ENCODE results near the gene STOM.

STOM gene

DNA sequence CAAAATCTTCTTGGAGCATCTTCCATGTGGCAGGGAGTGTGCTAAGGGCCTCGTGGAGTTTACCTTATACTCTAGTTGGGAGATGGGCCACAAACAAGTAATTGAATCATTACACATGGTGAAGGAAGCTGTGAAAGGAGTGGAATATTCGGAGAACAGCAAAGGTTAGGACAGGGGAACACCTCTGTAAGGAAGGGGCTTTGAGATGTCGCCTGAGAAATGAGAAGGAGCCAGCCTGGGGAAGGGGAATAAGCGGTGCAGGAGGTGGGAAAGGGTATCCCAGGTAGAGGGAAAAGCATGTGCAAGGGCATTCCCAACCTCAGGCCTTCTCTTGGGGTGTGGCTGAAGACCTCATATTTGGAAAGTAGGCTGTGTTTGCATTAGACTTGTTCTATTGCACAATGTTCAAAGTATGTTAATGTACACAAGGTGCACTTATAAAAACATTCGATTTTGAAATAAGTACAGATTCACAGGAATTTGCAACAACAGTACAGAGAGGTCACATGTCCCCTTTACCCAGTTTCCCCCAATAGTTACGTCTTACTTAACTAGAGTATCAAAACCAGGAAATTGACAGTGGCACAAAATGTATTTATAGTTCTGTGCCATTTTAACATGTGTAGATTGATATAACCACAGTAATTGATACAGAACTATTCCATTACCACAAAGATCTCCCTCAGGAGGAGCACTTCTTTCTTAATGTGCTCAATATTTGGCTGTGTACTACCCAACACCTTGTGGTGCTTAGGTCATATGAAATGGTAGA lies 2.4 kb upstream of the STOM start:
- no peak overlapping the region for H3K4me3 ChIP-seq

DNA sequence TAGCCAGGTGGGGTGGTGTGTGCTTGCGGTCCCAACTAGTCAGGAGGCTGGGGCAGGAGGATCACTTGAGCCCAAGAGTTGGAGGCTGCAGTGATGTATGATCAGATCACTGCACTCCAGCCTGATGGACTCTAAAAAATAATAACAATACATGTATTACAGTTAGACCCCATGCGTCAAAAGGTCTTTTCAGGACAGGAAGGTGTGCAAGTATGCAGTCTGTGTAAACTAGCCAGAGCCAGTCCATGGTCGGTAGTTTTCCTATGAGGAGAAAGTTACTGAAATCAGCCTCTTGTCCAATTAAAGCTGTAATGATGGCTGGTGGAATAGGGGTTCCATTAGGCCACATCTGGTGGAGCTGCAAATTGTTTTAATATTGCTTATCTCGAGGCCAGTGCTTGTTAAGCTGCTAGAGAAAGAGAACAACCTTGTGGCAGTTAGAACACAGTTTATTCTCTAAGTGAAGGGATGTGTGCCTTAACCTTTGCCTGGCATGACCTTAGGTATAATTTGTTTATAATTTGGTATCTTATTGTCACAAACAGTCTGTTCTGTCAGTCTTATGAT lies 1.5 kb upstream of the STOM start:
- peak overlapping the region in 19 of 21 experiments; percentile 17 to 96 (median 77) for H3K27ac ChIP-seq
- no peak overlapping the region for H3K4me3 ChIP-seq

More for the DNA sequence above, 2.4 kb upstream of the STOM start:
- peak overlapping the region in 20 of 21 experiments; percentile 17 to 96 (median 72) for H3K27ac ChIP-seq

DNA sequence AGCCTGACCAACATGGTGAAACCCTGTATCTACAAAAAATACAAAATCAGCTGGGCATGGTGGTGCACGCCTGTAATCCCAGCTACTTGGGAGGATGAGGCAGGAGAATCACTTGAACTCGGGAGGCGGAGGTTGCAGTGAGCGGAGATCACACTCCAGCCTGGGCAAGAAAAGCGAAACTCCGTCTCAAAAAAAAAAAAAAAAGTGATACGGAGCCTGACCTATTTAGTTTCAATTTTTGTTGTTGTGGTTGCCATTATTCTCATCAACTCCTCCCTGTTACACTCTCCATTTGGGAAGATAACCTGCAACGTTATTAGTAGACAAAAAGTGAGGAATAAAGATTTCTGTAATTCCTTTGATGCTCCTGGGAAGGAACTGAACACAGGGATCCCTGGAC lies 1.3 kb downstream of the STOM start:
- Histone ChIP-seq H3K27ac (peak overlapping the region in 20 of 21 experiments; percentile 76 to 99 (median 92)), H3K4me3 (peak overlapping the region; percentile 63 to 89 (median 70))

DNA sequence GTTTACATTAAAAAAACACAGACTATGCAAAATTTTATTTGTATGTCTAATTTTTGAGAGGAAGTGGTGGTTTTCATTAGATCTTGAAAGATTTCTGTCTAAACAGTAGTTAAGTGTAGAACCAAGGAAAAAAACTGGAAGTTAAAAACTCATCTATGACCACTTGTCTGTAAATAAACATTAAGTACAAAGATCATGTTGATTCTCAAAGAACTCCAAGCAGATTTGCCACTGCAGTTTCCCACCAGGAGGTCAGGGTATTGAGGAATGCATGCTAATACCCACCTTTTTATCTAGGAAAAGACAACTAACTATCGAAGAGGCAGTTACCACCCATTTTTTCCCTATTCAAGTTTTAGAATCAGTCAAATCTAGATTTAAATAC lies 1.9 kb downstream of the STOM start:
- H3K27ac ChIP-seq = peak overlapping the region in 18 of 21 experiments; percentile 30 to 99 (median 93)
- H3K4me3 ChIP-seq = peak overlapping the region; percentile 63 to 89 (median 70)

DNA sequence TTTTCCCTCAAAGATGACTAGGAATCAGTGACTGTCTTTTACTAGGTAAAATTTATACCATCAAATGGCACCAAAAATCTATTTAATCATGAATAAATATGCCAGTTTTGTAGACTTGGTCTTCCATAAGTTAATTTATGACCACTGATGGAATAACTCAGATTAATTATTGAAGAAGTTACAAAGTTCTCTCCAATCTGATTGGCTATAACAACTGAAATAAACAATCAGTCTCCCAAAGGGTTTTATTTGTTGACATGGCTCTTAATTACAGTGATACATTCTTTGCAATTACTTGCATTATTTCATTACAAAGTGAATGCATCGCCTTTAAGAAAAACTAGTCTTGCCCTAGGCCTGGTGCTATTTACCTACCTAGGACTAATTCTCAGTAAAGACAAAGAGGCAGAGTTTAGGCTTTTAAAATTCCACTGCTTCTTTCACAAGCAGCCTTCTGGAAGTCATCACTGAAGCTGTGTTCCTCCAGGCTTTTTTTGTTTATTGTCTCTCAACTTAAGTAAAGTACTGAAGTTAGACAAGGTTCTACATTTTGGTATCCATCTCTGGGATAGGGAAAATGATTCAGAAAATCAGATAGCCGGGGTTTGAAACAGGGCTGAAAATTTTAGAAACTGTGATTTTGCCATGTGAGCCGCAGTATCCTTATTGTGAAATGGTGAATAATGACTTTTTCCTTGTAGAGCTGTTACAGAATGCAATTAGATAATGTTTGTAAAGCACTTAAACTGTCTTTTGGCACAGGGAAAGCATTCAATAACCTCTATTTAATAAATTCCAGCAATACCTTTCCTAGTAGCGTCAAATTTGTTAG lies 2.5 kb downstream of the STOM start:
- peak overlapping the region in 18 of 21 experiments; percentile 30 to 99 (median 92) for H3K27ac ChIP-seq
- peak overlapping the region in 6 of 7 experiments; percentile 68 to 89 (median 71) for H3K4me3 ChIP-seq

DNA sequence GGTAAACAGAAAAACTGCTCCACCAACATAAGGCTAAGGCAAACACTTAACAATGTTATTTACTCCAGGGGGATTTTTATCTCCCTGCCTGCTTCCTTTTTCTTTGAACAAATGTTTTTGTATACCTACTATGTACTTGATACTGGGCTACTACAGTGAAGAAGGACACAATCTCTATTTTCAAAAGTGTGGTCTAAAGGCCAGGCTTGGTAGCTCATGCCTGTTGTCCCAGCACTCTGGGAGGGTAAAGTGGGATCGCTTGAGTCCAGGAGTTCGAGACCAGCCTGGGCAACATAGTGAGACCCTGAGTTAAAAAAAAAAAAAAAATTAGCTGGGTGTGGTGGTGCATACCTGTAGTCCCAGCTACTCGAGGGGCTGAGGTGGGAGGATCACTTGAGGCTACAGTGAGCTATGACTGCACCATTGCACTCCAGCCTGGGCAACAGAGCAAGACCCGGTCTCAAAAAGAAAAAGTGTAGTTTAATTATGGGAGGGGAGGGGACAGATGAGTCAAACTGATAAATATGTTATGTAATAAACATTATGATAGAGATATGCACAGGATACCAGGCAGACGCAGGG lies 3.3 kb downstream of the STOM start:
- peak overlapping the region in 11 of 21 experiments; percentile 4 to 97 (median 92) for H3K27ac ChIP-seq
- peak overlapping the region in 1 of 7 experiments; percentile 72 for H3K4me3 ChIP-seq

DNA sequence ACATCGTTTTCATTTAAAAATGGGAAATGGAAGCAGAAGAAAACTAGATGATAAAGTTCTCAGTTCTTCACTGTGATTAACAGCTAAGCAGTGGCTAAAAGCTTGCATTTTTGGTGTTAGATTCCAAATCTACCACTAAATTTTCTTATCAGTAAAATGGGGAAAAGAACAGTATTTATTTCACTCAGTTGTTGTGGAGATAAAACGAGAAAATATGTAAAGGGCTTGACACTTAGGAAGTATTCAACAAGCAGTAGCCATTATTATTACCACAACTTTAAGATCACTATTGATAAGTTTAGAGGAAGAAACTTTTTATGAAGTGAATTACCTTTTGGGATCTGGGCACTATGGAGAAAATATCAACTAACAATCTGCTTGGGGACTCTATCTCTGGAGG lies 4.5 kb downstream of the STOM start:
- H3K27ac ChIP-seq = peak overlapping the region in 12 of 21 experiments; percentile 4 to 97 (median 66)
- no peak overlapping the region for H3K4me3 ChIP-seq

DNA sequence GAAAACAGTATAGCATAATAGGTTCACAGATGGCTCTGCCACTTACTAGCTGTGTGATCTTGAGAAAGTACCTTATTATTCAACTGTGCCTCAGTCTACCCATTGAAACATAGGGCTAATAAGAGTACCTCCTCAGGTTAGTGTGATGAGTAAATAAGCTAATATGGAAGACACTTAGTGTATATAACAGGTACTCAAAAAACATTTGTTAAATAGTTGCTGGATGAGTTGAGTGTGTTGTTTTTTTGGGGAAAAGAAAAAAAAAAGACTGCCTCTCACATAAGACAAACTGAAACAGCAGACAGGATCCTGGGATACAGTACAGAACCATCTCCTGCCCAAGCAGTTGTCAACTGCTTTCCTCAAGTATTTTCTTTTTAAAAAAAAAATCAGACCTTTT lies 5.2 kb downstream of the STOM start:
- no peak overlapping the region for H3K4me3 ChIP-seq

DNA sequence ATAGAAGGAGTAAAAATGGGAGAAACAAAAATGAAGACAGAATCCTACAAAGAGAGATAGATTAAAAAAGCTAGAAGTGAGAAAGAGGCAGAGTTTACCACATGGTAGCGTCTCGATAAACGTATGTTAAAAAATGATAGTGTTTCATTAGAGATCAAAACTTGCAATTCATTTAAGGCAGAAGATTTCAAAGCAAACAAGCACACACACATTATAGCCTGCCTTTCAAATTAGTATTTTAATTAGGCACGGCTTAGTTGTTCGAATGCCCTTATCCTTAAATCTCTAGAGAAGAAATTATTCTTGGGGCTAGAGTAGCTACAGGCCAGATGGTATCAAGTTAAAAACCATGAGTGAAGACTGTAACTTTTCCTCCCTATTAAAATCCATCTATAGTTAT lies 6.0 kb downstream of the STOM start:
- peak overlapping the region in 20 of 21 experiments; percentile 9 to 97 (median 68) for H3K27ac ChIP-seq
- H3K4me3 ChIP-seq = no peak overlapping the region

More for the DNA sequence above, 5.2 kb downstream of the STOM start:
- peak overlapping the region in 19 of 21 experiments; percentile 4 to 97 (median 61) for H3K27ac ChIP-seq

DNA sequence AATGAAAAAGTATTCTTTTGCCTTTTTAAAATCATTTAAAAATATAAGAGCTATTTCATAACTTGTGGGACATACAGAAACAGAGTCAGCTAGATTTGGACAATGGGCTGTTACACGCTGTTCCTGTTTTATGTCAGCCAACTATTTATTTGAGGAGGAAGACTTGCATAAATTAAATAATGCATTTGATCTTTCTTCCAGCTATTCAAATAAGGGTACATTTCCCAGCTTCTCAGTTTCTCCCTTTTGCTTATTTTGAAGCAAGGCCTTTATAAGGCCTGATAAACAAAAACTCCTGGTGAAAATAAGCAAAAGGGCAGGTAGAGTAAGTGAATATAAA lies 6.5 kb downstream of the STOM start:
- Histone ChIP-seq H3K4me3 (no peak overlapping the region), H3K27ac (peak overlapping the region in 20 of 21 experiments; percentile 9 to 97 (median 68))

DNA sequence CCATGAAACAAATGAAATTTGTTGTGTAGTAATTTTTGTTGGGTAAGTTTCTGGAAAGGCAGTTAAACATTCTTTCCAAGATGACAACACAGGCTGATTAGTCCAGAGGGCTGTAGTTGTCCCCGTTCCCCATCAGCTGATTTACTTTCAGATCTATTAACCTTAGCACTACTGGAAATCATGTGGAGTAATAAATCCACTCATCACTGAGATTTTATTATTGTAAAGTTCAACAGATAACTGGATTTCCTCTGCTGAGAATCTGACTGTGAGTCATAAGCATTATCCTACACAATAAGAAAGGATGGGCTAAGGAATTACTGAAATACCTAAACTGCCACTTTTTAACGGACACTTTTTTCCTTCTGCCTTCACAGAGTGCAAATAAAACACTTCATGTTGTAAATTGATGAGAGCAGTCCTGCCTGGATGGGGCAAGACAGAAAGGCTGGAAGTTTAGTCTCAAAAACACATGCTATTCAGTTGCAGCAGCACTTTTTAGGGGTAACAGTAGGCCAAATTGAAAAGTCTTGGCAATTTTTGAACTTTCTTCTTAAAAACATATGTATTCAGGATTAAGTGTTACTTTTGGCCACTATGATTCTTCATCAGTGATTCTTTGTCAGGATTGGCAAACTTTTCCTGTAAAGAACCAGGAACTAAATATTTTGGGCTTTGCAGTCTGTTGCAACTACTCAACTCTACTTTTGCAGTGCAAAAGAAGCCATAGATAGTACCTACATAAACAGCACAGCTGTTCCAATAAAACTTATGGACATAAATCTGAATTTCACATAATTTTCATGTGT lies 7.0 kb downstream of the STOM start:
- H3K27ac ChIP-seq = peak overlapping the region in 19 of 21 experiments; percentile 9 to 97 (median 70)
- no peak overlapping the region for H3K4me3 ChIP-seq

DNA sequence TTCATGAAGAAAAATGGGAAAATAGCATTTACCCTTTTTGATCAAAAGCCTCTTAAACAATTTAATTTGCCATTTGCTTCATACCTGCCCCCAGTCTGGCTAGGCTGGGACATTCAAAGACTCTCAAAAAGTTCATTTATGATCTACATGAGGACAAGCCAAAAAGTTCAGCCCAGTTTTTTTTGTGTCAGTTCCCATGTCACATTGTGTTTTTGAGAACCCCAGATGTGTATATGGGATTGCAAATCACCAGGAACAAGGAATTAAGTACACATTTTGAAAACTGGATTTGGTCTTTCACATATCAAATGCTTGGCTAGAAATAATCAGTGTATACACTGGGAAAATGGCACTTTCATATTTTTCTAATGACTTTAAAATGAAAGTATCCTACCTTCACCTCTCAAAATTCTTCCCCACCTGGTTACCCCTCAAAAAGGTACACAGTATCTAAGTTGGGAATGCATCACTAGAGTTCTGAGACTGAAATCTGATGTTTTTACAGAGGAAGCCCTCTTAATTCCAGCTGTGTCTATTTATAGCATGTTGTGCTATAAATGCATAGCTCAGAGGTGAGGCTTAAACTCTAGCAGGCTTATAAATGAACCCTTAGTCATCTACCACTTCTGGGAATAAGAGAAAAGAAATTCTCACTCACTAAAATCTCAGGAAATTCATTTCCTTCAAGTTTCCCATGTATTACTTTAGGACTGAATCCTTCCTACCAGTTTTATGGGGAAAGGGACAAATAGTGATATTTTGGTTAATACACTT lies 9.3 kb downstream of the STOM start:
- H3K27ac ChIP-seq = peak overlapping the region in 16 of 21 experiments; percentile 3 to 97 (median 50)
- no peak overlapping the region for H3K4me3 ChIP-seq

DNA sequence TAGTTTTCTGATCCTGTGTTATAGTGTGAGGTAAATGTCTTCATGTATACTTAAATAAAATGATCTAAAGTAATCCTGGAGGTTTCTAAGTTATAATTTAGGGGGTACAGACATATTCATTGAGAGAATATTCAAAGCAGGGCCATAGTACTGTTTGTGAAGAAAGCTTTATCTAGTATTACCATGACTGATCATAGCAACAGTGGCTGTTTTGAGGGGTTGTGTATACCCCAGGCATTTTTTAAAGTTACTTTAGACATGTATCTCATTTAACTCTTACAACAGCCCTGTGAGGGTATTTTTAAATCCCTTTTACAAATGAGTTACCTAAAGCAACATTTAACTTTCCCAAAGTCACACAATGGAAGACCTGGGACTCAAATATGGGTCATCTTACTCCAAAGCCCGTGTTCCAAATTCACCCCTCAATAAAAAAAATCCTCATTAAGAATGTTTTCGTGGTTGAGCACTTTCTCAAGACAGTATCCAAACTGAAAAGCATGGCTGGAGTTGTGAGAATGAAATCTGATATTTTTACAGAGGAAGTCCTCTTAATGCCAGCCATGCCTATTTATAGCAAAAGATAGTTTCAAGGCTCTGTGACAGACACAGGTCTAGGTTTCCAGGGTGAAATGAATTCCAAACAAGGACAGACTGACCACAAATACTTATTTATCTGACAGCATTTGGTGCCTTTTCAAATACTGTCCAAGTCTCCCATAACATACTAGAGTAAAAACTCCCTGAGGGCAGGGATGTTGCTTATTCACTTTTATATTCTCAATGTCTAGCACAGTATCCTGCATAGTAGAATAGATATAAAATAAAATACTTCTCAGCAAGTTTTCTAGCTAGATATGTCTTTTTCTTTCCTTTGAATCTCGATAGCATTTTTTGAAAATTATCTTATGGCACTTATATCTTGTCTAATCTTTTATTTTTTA lies 10.4 kb downstream of the STOM start:
- Histone ChIP-seq H3K4me3 (no peak overlapping the region), H3K27ac (peak overlapping the region in 14 of 21 experiments; percentile 2 to 79 (median 38))

DNA sequence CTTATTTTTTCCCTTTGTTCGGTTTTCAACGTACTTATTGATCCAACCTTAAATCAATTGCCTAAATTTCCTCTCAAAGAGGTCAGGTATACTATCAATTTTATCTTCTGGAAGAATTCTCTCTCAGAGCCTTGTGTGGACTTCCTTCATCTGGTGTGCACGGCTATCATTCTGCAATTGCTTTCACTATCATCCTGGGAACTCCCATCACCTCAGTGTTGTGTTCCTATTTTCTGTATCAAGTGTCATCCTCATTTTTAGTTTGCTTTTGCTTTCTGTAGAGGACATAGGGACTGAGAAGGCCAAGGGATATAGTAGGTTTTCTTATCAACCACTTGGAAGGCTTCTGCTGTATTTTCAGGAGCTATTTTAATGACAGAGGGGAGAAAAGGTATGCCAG lies 11.3 kb downstream of the STOM start:
- Histone ChIP-seq H3K27ac (peak overlapping the region in 15 of 21 experiments; percentile 2 to 79 (median 32)), H3K4me3 (no peak overlapping the region)

DNA sequence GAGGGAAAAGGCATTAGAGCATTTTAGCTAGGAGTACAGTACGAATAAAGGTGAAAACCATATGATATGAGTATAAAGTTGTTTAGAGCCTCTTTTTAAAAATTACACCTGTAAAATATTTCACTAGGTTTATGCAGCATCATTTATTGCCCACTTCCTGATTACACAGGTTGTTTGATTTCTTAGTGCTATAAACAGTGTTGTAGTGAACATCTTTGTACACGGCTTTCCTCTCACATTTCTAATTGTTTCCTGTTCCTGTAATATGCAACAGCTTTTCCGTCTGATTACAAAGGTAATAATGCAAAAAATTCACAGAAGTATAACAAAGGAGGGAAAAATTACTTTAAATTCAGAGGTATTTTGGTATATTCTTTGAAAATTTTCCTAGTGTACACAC lies 13.0 kb downstream of the STOM start:
- H3K27ac ChIP-seq = peak overlapping the region in 13 of 21 experiments; percentile 6 to 79 (median 43)
- H3K4me3 ChIP-seq = no peak overlapping the region

DNA sequence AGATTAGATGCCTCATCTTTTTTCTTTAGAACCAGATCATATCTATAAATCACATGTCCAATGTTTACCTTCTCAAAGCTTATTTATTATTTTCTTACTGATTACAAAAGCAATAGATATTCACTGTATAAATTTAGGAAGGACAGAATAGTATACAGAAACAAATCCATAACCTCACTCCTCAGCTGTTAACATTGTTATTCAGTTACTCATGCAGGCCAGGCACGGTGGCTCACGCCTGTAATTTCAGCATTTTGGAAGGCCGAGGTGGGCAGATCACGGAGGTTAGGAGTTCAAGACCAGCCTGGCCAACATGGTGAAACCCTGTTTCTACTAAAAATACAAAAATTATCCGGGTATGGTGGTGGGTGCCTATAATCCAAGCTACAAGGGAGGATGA lies 15.3 kb downstream of the STOM start:
- Histone ChIP-seq H3K27ac (peak overlapping the region in 9 of 21 experiments; percentile 23 to 79 (median 62)), H3K4me3 (no peak overlapping the region)

DNA sequence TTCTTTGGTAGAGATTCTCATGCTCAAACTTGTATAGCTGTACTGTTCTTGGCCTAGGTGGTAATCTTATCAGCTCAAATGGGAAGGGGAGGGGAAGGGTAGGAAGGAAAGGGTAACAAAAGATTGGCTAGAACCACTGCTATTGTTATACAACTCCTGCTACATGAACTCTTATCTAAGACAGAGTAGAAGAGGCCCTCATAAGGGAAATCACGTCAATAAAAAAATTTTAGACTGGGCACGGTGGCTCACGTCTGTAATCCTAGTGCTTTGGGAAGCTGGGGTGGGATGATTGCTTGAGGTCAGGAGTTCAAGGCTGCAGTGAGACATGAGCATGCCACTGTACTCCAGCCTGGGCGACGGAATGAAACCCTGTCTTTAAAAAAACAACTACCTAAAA lies 15.9 kb downstream of the STOM start:
- peak overlapping the region in 17 of 21 experiments; percentile 9 to 79 (median 56) for H3K27ac ChIP-seq

More for the DNA sequence above, 15.9 kb downstream of the STOM start:
- H3K4me3 ChIP-seq = no peak overlapping the region
